Measurements from ENCODE around the gene TMEM53.
A peak's percentile ranks its signal among the peaks of the same experiment; 100 is the strongest.
"Not testable (repeated sequence)": the region's sequence is repeated elsewhere in the genome, so short reads cannot be mapped to it uniquely, and the experiment has no call there.

TMEM53 gene

DNA sequence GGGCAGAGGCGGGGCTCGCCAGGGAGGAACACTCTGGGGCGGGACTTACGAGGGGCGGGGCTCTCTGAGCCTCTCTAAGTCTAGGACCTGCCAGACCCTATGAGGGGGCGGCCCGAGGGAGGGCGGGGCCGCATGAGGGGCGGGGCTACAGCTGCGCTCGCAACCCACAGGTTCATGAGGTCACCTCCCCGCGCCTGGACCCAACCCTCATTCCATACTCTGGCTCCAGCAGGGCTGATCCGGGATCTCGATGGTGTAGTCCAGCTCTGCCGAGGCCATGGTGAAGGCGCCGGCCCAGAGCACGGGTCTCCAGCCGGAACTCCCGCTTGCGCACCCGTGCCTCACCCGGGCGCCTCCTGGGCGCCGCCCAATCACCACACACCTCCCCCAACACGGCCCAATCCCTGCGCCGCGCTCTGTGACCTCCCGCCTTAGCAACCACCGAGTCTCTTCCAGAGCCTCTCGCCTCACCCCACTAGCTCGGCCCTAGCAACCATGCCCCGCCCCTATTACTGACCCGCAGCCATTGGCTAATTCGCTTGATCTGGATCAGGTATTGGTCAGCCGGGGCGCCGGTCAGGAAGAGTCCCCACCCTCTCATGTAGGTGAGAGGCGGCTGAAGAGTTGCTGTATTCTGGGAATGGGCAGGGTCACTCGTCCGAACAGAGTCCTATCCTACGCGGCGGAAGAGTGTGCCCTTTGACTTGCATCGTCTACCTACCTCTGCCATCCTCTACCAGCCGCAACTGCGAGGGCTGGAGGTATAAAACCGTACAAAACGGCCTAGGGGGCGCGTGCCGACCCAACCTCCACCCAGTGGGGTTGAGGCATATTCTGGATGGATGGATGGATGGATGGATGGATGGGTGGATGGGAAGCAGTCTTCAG is at the start of gene TMEM53, which contains the start of gene ARMH1:
TSS of gene TMEM53 (minus strand) at position 369 of the 888 bp plus-strand sequence. CDS start at position 279, 90 bp downstream.
TSS of gene ARMH1 (plus strand) at position 602 of the 888 bp plus-strand sequence. CDS start 14,984 bp downstream, outside the sequence.
- DNase-seq (ENCODE audit: low spot score) = peak; percentile 99

DNA sequence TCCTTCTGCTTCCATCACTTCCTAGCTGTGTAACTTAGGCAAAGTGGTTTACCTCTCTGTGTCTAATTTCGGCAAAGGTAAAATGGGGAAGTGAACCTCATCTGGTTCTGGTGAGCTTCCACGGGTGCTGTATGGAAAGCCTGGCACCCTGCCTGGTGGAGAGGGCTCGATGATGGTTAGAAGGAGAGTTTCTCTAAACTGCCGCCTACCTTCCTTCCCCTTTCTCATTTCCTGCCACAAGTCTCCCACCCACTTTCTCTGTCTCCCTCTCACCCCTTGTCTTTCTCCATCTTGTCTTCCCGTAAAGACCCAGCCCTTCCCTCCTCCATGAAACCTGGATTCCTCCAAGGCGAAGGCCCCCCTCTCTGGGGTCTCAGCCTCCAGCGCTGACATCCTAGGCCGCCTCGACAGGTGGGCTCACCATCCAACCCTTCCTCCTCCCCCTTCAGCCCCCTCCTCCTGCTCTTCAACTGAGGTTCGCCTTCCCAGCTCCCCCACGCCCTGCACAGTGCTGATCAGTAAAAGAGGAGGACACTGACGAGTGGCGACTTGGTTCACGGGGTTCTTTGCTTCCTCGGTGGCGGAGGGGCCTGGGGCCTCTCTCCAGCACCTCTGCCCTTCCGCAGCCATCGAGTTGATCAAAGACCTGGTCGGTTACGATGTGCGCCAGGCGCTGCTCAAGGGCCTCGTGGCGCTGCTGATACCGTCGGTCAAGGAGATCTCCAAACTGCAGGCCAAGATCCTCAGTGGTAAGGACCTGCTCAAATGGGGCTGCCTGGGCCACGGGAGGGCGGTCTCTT is 49.4 kb upstream of the TMEM53 start:
- no peak for DNase-seq (ENCODE audit: low spot score)

DNA sequence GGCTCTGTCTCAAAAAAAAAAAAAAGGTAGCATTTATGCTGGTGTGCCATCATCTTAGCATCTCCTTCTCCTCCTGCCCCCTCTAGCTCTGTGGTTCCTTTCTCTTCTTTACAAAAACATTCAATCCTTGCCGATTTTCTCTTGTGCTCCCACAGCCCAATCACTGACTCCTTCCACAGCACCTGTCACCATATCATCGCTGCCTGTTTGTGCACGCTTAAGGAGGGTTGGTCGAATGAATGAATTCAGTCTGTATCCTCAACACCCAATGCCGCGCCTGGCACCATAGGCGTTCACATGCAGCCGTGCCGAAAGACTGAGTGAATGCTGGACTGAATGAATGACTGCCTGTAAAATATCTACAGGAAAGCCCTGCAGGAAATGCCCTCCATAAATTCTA is 48.8 kb upstream of the TMEM53 start:
- no peak for DNase-seq (ENCODE audit: low spot score)

DNA sequence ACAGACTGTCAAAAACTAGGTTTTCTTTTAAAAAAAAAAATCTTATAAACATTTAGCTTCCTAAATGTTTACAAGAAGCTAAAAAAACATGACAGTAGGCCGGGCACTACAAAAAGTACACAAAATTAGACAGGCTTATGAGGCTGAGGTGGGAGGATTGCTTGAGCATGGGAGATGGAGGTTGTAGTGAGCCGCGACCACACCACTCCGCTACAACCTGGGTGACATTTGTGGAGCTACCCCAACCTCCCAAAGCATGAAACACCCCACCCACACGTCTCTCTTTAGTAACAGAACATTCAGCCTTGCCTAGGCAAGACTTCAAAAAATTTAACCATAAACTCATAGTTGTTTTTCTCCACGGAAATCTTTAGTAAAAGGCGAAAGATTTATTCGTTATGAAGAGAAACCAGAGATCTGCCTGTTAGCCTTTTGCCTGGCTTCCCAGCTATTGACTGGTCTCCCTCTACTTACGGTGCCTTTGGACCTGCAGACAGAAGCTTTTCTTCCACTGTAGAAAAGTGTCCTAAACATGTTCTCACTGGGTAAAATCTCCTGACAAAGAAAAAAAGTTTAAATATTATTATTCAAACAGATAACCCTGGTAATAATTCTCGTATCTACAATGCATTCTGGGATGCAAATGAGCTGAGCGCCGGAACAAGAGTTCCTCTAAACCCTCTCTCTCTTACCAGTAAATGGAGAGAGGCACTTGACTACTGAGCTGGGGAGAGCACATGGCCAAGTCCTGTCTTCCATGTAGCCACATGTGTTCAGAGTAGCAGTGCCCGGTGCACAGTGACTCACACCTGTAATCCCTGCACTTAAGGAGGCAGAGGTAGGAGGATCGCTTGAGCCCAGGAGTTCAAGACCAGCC is 47.4 kb upstream of the TMEM53 start:
- peak; percentile 97 for DNase-seq (ENCODE audit: low spot score)

DNA sequence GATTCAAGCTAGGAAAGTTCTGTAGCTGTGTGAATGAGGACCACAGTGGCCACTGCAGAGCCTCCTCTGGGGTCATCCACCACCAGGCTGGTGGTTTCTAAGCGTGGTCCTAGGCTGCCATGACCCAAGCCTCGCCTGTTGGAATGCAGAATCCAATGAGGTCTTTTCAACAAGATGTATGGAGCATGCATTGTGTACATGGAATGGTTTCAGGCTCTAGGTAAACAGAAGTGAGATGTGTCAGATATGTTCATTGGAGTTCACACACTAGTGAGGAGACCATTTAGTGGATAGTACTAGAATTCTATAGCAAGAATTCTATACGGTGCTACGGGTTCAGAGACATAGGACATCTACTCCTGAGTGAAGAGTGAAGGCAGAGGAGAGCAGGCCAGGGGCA is 46.0 kb upstream of the TMEM53 start:
- DNase-seq (ENCODE audit: low spot score) = no peak

DNA sequence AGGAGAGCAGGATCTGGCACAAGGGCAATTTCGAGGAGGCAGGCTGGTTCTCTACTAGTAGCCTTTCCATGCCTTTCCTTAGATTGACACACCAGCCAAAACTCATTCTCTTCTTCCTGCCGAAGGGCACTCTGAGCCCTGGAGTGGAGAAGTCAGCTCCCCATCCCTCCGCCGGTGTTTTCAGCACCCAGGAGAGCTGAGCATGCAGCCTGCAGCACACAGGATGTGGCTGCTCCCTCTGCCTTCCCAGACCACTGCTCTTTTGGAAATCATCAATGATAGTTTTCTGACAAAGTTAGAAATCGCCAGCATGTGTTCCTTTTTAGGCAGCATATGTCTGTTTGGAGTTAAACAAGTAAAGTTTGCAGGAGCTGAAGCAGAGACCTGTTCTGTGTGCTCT is 45.0 kb upstream of the TMEM53 start:
- no peak for DNase-seq (ENCODE audit: low spot score)

DNA sequence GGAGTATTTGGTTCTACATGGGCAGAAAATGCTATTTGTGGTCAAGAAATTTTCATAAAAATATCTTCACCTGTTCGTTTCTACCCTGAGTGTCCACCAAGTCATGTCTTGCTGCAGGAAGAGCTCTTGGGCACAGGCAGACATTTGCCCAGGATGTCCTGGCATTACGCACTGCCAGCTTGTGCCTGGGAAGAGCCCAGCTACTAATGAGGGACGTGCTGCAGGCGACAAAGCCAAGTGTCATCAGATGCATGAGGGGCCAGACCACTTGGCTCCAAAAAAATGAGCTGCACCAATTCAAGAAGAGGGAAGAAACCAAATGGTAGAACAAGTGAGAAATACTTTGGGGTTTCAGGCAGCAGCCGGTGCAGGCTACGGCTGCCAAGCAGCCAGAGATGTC is 43.8 kb upstream of the TMEM53 start:
- DNase-seq (ENCODE audit: low spot score) = no peak

DNA sequence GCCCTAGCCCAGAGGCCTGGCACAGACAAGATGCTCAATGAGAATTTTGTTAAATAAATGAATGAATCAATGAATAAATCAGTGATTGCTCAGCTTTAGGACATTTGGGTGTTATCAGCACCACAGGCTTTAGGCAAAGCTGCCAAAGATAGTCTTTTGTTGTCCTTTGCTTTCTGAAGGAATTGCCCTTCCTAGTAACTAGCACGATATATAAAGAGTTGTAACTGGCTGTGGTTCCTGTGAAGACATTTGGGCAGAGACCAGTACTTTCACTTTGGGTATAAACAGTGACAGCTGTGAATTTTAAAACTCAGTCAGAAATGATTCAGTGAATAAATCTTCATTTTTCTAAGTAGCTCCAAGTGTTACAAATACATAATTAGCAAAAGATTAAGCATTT is 43.4 kb upstream of the TMEM53 start:
- DNase-seq (ENCODE audit: low spot score) = no peak

DNA sequence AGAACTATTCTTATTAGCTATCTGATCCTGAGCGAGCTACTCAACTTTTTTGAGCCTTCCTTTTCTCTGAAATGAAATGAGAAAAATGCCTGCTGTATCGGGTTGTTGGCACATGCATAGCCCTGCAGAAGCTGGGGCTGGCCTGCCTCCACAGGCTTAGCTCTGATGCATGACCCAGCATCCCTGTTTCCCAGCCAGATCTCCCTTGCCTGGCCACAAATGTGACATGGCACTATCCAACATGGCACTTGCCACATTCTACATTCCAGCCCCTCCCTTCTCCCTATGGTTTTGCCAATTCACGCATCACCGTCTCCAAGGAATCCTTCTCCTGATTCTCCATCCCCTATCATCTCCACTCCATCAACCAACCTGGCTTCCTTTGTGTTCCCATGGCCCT is 42.9 kb upstream of the TMEM53 start:
- no peak for DNase-seq (ENCODE audit: low spot score)

DNA sequence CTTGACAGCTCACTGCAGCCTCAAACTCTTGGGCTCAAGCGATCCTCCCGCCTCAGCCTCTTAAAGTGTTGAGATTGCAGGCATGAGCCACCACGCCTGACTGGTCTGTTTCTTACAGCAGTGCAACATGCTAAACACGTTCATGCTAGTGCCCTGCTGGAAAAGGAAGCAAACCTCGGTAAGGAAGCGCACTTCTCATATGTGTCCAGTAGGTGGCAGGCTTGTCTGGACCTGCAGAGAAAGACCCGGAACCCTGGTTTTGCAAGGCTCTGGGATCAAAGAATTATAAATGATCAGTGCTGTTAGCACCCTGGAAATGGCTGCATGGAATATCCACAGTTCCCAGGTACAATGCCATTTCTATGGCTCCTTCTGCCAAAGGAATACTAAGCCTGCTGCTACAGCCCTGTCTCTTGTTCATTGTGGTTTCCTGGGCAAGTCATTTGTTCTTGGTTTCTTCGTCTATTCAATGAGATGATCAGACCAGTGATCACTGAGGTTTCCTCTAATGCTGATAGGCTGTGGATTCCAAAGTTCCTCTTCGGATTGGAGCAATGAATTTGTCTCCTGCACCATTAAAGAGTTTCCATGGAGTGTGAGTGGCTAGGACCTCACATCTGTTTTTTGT is 40.8 kb upstream of the TMEM53 start:
- DNase-seq (ENCODE audit: low spot score) = peak; percentile 80

DNA sequence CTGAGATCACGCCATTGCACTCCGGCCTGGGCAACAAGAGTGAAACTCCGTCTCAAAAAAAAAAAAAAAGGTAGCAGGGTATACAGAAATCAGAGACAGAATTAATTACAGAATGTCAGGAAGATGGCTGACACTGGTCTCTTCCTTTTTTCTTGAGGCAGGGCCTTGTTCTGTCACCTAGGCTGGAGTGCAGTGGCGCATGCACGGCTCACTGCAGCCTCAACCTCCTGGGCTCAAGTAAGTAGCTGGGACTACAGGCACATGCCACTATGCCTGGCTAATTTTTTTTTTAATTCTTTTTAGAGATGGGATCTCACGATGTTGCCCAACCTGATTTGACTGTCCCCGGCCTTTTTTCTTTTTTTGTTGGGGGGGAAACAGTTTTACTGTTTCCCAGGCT is 40.3 kb upstream of the TMEM53 start:
- DNase-seq (ENCODE audit: low spot score) = no peak

DNA sequence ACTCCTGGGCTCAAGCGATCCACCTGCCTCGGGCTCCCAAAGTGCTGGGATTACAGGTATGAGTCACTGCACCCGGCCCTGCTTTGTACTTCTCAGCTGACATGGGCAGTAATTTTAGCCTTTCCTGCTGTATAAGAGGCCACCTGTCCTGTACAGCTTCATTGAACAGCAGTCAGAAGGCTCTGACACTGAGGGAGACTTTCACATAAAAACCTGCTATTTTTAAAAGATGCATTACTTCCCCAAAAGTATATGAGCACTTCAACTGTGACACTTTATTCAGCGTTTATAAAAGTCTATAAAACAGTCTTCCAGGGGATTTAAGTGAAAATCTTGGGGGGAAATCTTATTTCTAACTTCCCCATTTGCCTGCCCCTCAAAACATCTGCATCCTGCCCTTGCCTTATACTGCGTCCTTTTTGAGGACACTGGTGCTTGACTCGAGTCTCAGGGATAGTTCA is 39.1 kb upstream of the TMEM53 start:
- no peak for DNase-seq (ENCODE audit: low spot score)

DNA sequence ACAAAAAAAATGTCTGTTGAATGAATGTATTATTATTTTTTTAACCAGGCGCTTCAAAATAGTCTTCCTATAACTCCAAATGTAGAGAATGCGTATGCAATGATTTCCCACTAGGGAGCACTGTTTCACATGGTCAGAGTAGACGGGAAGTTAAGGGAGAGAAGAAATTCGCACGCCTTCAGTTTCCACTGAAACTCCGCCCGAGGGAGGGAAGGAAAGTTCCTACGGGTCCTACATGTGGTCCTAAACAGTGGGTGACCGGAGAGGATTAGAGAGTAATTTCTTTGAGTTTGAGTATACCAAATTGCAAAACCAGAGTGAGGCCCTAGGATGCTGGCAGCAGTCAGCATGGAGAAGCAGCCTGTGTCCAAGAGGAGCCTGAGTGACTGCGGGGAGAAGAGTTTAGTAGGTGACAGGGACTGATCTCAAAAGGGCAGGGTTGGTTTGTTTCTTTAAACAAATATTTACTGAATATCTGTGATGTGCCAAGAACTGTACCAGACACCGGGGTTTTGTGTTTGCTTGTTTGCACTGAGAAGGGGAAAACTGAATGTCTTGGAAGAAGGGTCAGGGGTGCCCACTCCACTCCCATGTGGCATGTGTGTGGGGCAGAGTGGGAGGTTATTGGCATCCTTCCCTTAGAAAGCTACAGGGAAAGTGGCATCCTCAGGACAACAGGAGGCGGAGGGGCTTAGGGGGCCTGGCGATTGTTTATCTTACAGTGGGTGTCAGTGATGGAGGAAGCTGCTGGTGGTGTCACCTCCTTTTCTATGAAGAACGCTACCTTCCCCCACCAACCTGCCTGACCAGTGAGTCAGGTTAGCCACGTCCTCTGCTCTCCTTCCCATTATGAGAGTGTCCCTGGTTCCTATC is 33.9 kb upstream of the TMEM53 start:
- DNase-seq (ENCODE audit: low spot score) = peak; percentile 40

DNA sequence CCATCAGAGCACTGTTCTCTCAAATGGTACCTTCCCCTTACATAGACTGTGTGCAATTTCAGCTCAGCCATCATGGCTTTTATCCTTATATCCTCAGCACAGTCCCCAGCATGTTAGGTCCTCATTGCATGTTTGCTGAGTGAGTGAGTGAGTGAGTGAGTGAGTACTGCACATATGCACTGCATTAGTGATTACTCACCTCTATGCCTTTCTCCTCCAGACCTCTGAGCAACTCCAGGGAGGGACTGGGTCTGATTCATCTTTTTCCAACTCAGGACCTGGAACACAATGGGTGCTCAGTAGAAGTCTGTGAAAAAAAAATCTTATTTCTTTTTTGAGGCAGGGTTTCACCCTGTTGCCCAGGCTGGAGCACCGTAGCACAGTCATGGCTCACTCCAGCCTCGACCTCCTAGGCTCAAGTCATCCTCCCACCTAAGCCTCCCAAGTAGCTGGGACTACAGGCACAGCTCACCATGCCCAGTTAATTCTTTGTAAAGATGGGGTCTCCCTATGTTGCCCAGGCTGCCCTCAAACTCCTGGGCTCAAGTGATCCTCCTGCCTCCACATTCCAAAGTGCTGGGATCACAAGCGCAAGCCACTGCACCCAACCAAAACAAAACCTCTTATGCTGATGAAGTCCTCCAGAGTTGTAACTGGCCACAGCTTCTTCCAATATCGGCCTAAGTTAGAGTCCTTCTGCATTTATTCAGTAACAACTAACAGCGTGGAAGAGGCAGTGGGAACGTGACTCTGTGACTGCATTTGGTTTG is 33.0 kb upstream of the TMEM53 start:
- peak; percentile 93 for DNase-seq (ENCODE audit: low spot score)

DNA sequence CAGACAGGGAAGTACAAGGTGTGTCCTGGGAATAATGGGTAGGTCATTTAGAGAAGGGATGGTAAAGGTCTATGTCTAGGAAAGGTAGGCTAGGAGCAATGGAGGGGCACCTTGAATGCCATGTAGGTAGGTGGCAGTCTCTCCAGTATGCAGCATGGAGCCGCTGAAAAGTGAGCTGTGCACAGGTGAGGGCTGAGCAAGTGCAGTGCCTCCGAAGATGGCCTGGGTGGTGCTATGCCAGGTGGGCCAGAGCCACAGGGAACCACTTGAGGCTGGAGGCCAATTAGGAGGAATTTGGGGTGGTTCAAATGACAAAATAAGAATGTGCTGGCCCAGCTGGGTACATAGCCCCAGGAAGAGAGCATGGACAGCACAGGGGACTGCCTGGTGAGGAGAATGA is 31.7 kb upstream of the TMEM53 start:
- no peak for DNase-seq (ENCODE audit: low spot score)

DNA sequence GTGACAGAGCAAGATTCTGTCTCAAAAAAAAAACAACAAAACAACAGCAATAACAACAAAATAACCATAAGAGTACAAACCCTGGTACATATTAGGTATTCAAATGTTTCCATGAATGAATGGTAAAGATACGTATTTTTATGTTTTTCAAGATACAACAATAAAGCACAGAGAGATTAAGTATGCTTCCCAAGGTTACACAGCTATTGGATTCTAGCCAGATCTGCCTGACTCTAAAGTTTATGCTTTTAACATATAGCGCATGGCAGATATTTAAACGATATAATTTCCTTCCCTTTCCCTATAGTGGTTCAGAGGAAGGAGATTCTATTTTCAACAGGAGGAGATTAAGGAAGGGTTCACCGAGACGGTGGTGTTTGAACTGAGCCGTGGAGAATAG is 31.2 kb upstream of the TMEM53 start:
- DNase-seq (ENCODE audit: low spot score) = no peak

DNA sequence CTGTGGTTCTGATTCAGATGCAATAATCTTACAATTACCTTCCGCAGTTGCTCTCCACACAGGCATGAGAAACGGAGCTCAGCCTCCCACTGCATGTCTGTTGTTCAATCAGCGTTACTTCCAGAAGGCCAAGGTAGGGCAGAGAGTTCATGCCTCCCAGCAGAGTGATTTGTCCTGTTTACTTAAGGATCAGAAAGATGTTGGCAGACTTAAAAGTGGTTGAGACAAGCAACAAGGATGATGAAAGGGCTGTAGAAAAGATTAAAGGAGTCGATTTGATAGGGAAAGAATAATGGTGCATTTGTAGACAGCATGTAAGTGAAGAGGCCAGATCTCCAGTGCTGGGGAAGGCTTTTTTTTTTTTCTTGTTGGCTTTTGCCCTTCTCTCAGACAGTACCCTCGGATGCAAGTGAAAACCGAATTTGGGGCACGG is 26.9 kb upstream of the TMEM53 start:
- no peak for DNase-seq (ENCODE audit: low spot score)

DNA sequence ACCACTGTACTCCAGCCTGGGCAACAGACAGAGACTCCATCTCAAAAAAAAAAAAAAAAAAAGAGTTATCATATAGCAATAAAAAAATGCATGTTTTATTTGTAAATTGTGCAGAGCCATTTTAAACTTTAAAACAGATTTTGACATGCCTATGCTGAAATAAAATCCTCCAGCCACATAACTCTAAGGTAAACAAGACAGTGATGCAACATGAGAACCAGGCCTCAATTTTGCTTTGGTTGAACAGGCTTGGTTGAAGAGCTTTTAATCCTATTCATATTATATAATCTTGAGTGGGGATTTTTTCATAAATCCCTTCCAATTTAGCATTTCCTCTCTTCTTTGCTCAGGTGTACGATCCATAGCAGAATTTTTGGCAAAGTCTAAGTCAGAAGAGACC is 26.3 kb upstream of the TMEM53 start:
- no peak for DNase-seq (ENCODE audit: low spot score)

DNA sequence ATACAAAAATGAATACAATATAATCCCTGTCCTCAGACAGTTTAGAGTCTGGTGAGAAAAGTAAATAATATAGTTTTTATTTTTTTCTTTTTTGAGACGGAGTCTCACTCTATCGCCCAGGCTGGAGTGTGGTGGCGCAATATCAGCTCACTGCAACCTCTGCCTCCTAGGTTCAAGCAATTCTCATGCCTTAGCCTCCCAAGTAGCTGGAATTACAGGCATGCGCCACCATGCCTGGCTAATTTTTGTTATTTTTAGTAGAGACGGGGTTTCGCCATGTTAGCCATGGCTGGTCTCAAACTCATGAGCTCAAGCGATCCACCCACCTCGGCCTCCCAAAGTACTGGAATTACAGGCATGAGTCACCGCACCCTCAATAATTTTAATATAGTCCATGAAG is 25.1 kb upstream of the TMEM53 start:
- not testable (repeated sequence) for DNase-seq (ENCODE audit: low spot score)

DNA sequence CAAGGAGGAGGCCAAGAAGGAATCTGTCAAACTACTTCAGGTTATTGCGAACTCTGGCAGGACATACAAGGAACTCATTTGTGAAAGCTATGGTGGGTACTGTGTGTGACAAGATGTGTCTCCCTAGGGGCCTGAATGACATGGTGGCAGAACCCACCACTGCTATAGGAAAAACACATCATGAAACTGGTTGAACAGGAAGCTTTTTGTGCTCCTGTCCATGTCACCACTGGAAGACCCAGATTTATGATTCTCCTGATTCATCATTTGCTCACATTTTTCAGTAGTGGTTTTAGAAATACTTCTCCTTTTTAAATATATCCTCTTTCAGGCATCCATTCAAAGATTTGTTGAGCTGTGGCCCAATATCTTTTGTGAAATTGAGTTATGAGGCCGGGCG is 23.9 kb upstream of the TMEM53 start:
- no peak for DNase-seq (ENCODE audit: low spot score)
